Mesenteric fat pad (tissue), 1 donor: ENCODE measurements around the gene CD101. TPM values are rescaled to one million over a fixed set of nuclear protein-coding genes. Genes with fewer than 3 reads are reported as not detected.

Experiments
- DNase-seq: peaks from one replicate; pipeline ENCODE4 v3.0.0-alpha.2; 2020; ENCODE audit warnings: low spot score
- total RNA-seq: library from RNA; stranded (reverse); fragmentation: NEBNext Ultra II Directional; extraction: Animal tissue kit (Norgen Biotek cat#: 25700); gene quantifications from one replicate; pipeline ENCODE4 v1.2.1, GENCODE V29; 2021
- donor health status: DM: yes; HTN: yes; CAD: no.

CD101 gene
- total RNA-seq, 1 donor from 2014 or later, result 1.5 TPM

DNA sequence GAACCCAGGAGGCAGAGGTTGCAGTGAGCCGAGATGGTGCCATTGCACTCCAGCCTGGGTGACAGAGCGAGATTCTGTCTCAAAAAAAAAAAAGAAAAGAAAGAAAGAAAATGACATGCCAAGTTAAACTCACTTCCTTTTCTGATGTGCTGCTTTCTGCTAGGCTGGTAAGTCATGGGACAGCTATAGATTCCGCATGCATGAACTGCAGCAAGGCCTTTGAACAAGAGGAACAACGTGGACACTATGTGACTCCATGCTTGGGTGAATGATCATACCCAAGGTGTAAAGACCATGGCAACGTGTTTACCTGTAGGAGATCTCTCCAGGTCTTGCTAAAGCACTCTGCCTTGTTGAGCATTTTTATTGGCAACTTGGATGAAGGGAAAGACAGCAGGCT lies 48.3 kb downstream of the CD101 start:
- no peak for DNase-seq

- DNase-seq, result no peak
Measured at GRCh38 chr1:117051224-117052064, 49.9 kb downstream of the CD101 start.

DNA sequence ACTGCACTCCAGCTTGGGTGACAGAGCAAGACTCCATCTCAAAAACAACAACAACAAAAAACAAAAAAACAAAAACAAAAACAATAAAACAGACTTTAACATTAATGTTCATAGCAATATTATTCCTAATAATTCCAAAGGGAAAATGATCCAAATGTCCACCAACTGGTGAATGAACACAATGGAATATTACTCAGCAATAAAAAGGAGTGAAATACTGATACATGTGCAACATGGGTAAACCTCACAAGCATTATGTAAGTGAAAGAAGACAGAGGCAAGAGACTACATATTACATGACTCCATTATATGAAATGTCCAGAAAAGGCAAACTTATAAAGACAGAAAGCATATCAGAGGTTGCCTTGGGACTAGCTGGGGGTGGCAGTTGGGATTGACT lies 52.5 kb downstream of the CD101 start:
- no peak for DNase-seq

GRCh38 chr1:117058810-117059209 lies 57.2 kb downstream of the CD101 start:
- DNase-seq, result no peak

- DNase-seq, result no peak
Measured at GRCh38 chr1:117059334-117059677, 57.7 kb downstream of the CD101 start.

- peak; percentile 94 for DNase-seq
Measured at GRCh38 chr1:117059678-117060440, 58.3 kb downstream of the CD101 start, which contains the start of gene TTF2. Gene TTF2, plus strand, starts transcription at chr1:117060326. Its CDS starts 21 bp downstream, at chr1:117060347.

- no peak for DNase-seq
Measured at GRCh38 chr1:117060441-117061317, 59.1 kb downstream of the CD101 start.

GRCh38 chr1:117061986-117062415 lies 60.4 kb downstream of the CD101 start:
- no peak for DNase-seq

DNA sequence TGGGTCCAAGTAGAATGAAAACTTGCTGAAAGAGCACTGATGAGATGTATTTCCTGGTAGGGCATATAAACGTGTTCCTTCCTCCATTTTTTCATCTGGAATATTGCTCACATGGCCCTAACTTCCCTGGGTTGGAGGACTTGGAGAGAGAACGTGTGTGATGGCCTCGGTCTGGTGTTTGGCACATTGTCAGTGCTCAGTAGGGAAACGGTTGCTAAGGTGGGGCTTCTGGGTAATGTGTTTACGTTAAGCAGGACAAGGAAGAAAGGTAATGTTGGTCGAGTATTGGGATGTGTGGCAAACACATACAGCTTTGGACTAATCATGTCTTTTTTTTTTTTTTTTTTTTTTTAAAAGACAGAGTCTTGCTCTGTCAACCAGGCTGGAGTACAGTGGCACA lies 64.8 kb downstream of the CD101 start:
- no peak for DNase-seq

DNA sequence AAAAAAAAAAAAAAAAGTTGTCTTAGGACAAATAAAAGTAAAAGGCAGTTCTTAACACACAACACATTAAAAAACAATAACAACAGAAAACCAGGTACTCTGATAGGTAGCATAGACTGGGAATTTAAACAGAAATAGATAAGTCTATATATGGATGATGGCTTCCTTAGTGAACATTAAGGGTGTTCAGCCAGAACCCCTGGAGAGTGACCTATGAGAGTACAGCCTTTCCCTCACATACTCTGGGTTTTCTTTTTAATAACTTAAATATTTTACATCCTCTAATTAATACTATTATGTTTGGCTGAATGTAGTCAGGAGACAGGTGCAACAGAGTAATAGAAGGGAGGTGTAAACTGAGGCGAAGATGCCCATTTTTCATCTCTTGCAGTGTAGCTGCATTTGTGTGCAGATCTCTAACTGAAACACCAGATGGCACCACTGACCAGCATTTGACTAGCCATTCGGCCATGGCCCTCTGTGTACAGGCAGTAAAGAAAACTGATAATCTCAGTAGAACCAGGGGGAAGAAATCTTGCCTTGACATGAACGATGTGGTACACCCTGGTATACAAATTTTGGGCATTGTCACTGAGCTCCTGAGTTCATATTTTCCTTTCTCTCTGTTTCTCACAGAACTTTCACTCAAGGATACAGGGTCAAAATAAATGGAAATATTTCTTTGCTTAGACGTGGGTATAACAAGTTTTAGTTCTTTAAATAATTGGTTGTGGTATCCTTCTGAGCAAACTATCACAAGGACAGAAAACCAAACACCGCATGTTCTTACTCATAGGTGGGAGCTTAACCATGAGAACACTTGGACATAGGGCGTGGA lies 66.2 kb downstream of the CD101 start:
- DNase-seq, result no peak

GRCh38 chr1:117068580-117068979 lies 67.0 kb downstream of the CD101 start:
- DNase-seq, result no peak

DNA sequence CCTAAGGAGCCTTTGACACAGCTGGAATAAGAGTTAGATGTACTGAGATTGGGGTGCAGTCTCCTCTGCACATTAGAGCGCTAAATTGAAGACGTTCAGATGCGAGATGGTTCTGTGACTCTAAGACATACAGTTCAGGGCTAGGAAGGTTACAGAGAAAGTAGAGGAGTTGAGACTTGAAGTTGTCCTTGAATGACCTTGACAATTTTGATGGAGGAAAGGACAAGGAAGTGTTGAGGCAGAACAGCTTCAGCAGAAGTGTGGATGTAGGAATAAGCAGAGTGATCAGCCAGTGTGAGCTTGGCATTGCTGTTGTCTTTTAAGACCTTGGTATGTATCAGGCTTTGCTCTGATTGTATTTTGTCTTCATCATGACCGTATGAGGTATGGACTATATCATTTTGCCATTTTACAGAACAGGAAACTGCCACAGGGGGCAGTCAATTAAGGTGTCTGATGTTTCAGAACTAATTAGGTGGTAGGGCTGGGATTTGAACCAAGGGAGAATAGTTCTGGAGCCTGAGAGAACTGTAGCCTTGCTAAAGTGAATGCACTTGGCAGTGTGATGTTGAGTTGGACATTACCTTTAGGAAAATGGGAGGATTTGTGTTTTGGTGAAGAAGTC lies 67.8 kb downstream of the CD101 start:
- no peak for DNase-seq

GRCh38 chr1:117070124-117070523 lies 68.6 kb downstream of the CD101 start:
- no peak for DNase-seq

GRCh38 chr1:117076648-117077047 lies 75.1 kb downstream of the CD101 start:
- DNase-seq, result no peak

GRCh38 chr1:117077267-117077666 lies 75.7 kb downstream of the CD101 start:
- no peak for DNase-seq

DNA sequence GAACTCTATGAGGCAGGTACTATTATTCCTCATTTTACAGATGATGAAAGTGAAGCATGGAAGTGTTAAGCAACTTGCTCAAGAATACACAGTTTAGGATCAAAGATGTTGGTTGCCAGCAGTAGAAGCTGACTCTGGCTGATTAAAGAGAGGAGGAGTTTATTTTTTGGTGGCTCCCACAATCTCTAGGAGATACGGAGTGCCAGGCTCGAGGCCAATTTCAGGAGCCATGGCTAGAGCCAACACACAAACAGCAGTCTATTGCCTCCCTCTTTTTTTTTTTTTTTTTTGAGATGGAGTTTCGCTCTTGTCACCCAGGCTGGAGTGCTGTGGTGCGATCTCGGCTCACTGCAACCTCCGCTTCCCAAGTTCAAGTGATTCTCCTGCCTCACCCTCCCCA lies 78.2 kb downstream of the CD101 start:
- no peak for DNase-seq

DNA sequence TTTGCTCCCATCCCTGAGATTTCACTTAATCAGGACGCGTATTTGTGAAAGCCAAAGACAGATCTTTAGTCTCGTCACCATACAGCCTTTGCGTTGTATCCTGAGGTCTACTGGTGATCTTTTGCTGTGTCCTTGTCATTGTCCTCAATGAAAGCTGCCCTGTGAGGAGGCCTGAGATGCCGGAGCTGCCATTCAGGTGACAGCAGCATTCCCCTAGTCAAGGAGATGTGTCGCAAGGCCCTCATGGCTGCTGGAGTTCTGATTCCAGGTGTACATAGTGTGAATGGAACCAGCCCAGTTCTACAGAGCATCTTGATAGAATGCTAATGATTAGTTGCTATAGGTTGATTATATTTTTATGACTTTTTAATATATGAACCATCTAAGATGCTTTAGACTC lies 82.7 kb downstream of the CD101 start:
- DNase-seq, result no peak
